HG02763 (cell line): ENCODE data around the gene UNC5B.

Experiments
- ATAC-seq: cut with Tn5 transposase; IDR thresholded peaks from one replicate; pipeline ENCODE4 v1.9.1; 2021; ENCODE audit warnings: mild to moderate bottlenecking, moderate library complexity; ENCODE audit not compliant: unreplicated experiment

UNC5B gene

GRCh38 chr10:71221586-71222202 lies 9.3 kb downstream of the UNC5B start:
- no peak for ATAC-seq

GRCh38 chr10:71222601-71223346 lies 10.4 kb downstream of the UNC5B start:
- ATAC-seq, result no peak

- no peak for ATAC-seq
Observed at GRCh38 chr10:71223347-71224058, 11.1 kb downstream of the UNC5B start.

GRCh38 chr10:71225291-71226058 lies 13.1 kb downstream of the UNC5B start:
- no peak for ATAC-seq

- no peak for ATAC-seq
Observed at GRCh38 chr10:71228875-71229675, 16.7 kb downstream of the UNC5B start.

- ATAC-seq, result no peak
Observed at GRCh38 chr10:71229726-71230655, 17.6 kb downstream of the UNC5B start.

- no peak for ATAC-seq
Observed at GRCh38 chr10:71230656-71231025, 18.3 kb downstream of the UNC5B start.

GRCh38 chr10:71231206-71231605 lies 18.8 kb downstream of the UNC5B start:
- ATAC-seq, result no peak

- ATAC-seq, result no peak
Observed at GRCh38 chr10:71232089-71232998, 20.0 kb downstream of the UNC5B start.

GRCh38 chr10:71233482-71233892 lies 21.1 kb downstream of the UNC5B start:
- ATAC-seq, result no peak

GRCh38 chr10:71234004-71234894 lies 21.9 kb downstream of the UNC5B start:
- no peak for ATAC-seq

- ATAC-seq, result no peak
Observed at GRCh38 chr10:71234970-71235685, 22.8 kb downstream of the UNC5B start.

GRCh38 chr10:71235808-71236207 lies 23.4 kb downstream of the UNC5B start:
- ATAC-seq, result no peak

- no peak for ATAC-seq
Observed at GRCh38 chr10:71236286-71236685, 23.9 kb downstream of the UNC5B start.

- no peak for ATAC-seq
Observed at GRCh38 chr10:71236822-71237682, 24.7 kb downstream of the UNC5B start.
